Activated T-helper 1 cell treated with anti-CD3 and anti-CD28 coated beads, Interleukin-2, amount 50 U/mL, for 16 hours (primary cell): Measurements from ENCODE around the gene LIF.
A peak's percentile ranks its signal among the peaks of the same experiment; 100 is the strongest.

Experiments
- DNase-seq, 2 donors: peaks; one replicate each; pipeline ENCODE4 v3.0.0-alpha.2; 2020; ENCODE audit warnings: low read depth in 1 of 2, low spot score in 1 of 2

The LIF gene

GRCh38 chr22:30284666-30285065 is 38.1 kb upstream of the LIF start:
- DNase-seq, result no peak

- DNase-seq, result no peak
These were observed 37.6 kb upstream of the LIF start for GRCh38 chr22:30284172-30284571.

GRCh38 chr22:30283342-30283741 is 36.8 kb upstream of the LIF start:
- no peak for DNase-seq

GRCh38 chr22:30282616-30283046 is 36.1 kb upstream of the LIF start:
- no peak for DNase-seq

GRCh38 chr22:30280505-30280904 is 33.9 kb upstream of the LIF start:
- no peak for DNase-seq

- no peak for DNase-seq
These were observed 33.4 kb upstream of the LIF start for GRCh38 chr22:30279932-30280331.

GRCh38 chr22:30279046-30279788 is 32.7 kb upstream of the LIF start:
- DNase-seq, result no peak

- DNase-seq, result no peak
These were observed 31.2 kb upstream of the LIF start for GRCh38 chr22:30277547-30278344.

- no peak for DNase-seq
These were observed 29.5 kb upstream of the LIF start for GRCh38 chr22:30276039-30276438.

- no peak for DNase-seq
These were observed 29.1 kb upstream of the LIF start for GRCh38 chr22:30275625-30276024.

- no peak for DNase-seq
These were observed 27.9 kb upstream of the LIF start for GRCh38 chr22:30274437-30274812.

- DNase-seq, result no peak
These were observed 27.3 kb upstream of the LIF start for GRCh38 chr22:30273711-30274436.

GRCh38 chr22:30272781-30273601 is 26.4 kb upstream of the LIF start:
- no peak for DNase-seq

- no peak for DNase-seq
These were observed 24.3 kb upstream of the LIF start for GRCh38 chr22:30270832-30271231.

GRCh38 chr22:30268331-30268730 is 21.8 kb upstream of the LIF start:
- DNase-seq, result no peak

- no peak for DNase-seq
These were observed 21.1 kb upstream of the LIF start for GRCh38 chr22:30267382-30268302.

GRCh38 chr22:30266445-30267381 is 20.2 kb upstream of the LIF start, which contains the start of gene OSM:
Gene OSM (minus strand): TSS chr22:30266851. CDS start chr22:30266799, 52 bp downstream.
- peak; percentile 41 to 44 for DNase-seq

GRCh38 chr22:30265823-30266444 is 19.4 kb upstream of the LIF start:
- DNase-seq, result peak; percentile 55 to 71
